Smooth muscle cell (in vitro differentiated cells): ENCODE results near the gene GRID1. TPM values are rescaled to one million over a fixed set of nuclear protein-coding genes. Genes with fewer than 3 reads are reported as not detected.

Source experiments
- DNase-seq: peaks from one replicate; lab custom pipeline; 2025; ENCODE audit not compliant: unreplicated experiment; lab: John Stamatoyannopoulos, UW
- H2AFZ ChIP-seq: fragments of 200-600 bp; sonication (generic); 2 replicates; pipeline ENCODE4 v1.6.0; 2016; ENCODE audit warnings: antibody characterized with exemption, low read depth, mild to moderate bottlenecking
- H3F3A ChIP-seq: fragments of 200-600 bp; sonication (generic); 2 replicates; pipeline ENCODE4 v1.6.0; 2017; ENCODE audit warnings: antibody characterized with exemption, low read depth
- H3K27ac ChIP-seq: fragments of 200-600 bp; sonication (generic); 2 replicates; pipeline ENCODE4 v1.5.1; 2016; ENCODE audit warnings: low read depth, mild to moderate bottlenecking
- H3K27me3 ChIP-seq: fragments of 200-600 bp; sonication (generic); 2 replicates; pipeline ENCODE4 v1.6.1; 2016; ENCODE audit warnings: low read depth, mild to moderate bottlenecking
- H3K36me3 ChIP-seq: fragments of 200-600 bp; sonication (generic); 2 replicates; pipeline ENCODE4 v1.5.1; 2016; ENCODE audit warnings: low read depth
- H3K4me1 ChIP-seq: fragments of 200-600 bp; sonication (generic); 2 replicates; pipeline ENCODE4 v1.5.1; 2016; ENCODE audit warnings: low read depth
- H3K4me2 ChIP-seq: fragments of 200-600 bp; sonication (generic); 2 replicates; pipeline ENCODE4 v1.6.0; 2016; ENCODE audit warnings: mild to moderate bottlenecking
- H3K4me3 ChIP-seq: fragments of 200-600 bp; sonication (generic); 2 replicates; pipeline ENCODE4 v1.5.1; 2016; ENCODE audit warnings: mild to moderate bottlenecking
- H3K79me2 ChIP-seq: fragments of 200-600 bp; sonication (generic); 2 replicates; pipeline ENCODE4 v1.6.0; 2016; ENCODE audit warnings: low read depth, mild to moderate bottlenecking
- H3K9ac ChIP-seq: fragments of 200-600 bp; sonication (generic); 2 replicates; pipeline ENCODE4 v1.6.0; 2016; ENCODE audit warnings: low read depth
- H3K9me3 ChIP-seq: fragments of 200-600 bp; sonication (generic); replicated peaks from 2 replicates; pipeline ENCODE4 v1.5.1; 2016; ENCODE audit warnings: low read depth
- H4K20me1 ChIP-seq: fragments of 200-600 bp; sonication (generic); 2 replicates; pipeline ENCODE4 v1.6.0; 2016; ENCODE audit warnings: low read depth
- WGBS: methylation state at CpG from one replicate; pipeline ENCODE4 v1.1.7; 2016; ENCODE audit warnings: low lambda C conversion rate; 5-methylcytosine and 5-hydroxymethylcytosine counted together
- polyA plus RNA-seq: library from polyadenylated mRNA; unstranded; fragments of >200 nt; fragmentation: Nextera tagmentation; extraction: Ambion mirVana; gene quantifications from 2 replicates; pipeline ENCODE4 v1.2.1, GENCODE V29; 2016
- total RNA-seq: library from RNA; depleted of rRNA; stranded (reverse); fragments of >200 nt; gene quantifications from 2 replicates; pipeline ENCODE4 v1.2.3, GENCODE V29; 2014
- TF ChIP-seq, protein P1 (sequence below): fragments of 200-600 bp; sonication (generic); IDR thresholded peaks from 2 replicates; pipeline ENCODE4 v1.5.1; 2017; ENCODE audit warnings: borderline replicate concordance, mild to moderate bottlenecking, antibody characterized with exemption; ENCODE audit not compliant: insufficient read depth, poor library complexity, severe bottlenecking

GRID1 gene
- total and polyA plus RNA-seq, 2 experiments from 2014 or later: 4.4 to 7.4 TPM

DNA sequence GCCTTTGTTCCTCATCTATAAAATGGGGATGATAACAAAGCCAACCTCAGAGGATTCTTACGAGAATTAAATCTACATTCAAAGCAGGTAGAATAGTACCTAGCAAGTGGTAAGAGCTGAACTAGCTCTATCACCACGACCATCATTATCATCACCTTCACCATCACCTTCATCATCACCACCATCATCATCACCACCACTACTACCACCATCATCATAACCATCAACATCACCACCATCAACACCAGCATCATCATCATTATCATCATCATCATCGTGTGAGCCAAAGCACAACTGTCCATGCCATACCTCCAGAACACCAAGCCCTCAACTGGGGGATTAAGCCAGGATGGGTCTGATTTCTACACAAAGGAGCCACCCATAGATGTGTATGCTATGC lies 206.8 kb downstream of the GRID1 start:
- no peak for DNase-seq
- TF ChIP-seq, protein P1, sequence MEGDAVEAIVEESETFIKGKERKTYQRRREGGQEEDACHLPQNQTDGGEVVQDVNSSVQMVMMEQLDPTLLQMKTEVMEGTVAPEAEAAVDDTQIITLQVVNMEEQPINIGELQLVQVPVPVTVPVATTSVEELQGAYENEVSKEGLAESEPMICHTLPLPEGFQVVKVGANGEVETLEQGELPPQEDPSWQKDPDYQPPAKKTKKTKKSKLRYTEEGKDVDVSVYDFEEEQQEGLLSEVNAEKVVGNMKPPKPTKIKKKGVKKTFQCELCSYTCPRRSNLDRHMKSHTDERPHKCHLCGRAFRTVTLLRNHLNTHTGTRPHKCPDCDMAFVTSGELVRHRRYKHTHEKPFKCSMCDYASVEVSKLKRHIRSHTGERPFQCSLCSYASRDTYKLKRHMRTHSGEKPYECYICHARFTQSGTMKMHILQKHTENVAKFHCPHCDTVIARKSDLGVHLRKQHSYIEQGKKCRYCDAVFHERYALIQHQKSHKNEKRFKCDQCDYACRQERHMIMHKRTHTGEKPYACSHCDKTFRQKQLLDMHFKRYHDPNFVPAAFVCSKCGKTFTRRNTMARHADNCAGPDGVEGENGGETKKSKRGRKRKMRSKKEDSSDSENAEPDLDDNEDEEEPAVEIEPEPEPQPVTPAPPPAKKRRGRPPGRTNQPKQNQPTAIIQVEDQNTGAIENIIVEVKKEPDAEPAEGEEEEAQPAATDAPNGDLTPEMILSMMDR: no peak
- 84% methylated on average over 3 of the region's 3 CpGs for WGBS
- H3K9ac ChIP-seq: no peak overlapping the region
- H3K27ac ChIP-seq: no peak overlapping the region
- no peak overlapping the region for H3K4me3 ChIP-seq
- no peaks in the 10 kb centered on the region for H3K27me3 ChIP-seq
- H3F3A ChIP-seq: no peaks in the 10 kb centered on the region
- no peaks in the 10 kb centered on the region for H4K20me1 ChIP-seq
- H3K79me2 ChIP-seq: no peaks in the 10 kb centered on the region
- no peaks in the 10 kb centered on the region for H3K9me3 ChIP-seq
- H3K4me1 ChIP-seq: no peaks in the 10 kb centered on the region
- no peak overlapping the region for H2AFZ ChIP-seq
- H3K36me3 ChIP-seq: no peaks in the 10 kb centered on the region
- no peak overlapping the region for H3K4me2 ChIP-seq

DNA sequence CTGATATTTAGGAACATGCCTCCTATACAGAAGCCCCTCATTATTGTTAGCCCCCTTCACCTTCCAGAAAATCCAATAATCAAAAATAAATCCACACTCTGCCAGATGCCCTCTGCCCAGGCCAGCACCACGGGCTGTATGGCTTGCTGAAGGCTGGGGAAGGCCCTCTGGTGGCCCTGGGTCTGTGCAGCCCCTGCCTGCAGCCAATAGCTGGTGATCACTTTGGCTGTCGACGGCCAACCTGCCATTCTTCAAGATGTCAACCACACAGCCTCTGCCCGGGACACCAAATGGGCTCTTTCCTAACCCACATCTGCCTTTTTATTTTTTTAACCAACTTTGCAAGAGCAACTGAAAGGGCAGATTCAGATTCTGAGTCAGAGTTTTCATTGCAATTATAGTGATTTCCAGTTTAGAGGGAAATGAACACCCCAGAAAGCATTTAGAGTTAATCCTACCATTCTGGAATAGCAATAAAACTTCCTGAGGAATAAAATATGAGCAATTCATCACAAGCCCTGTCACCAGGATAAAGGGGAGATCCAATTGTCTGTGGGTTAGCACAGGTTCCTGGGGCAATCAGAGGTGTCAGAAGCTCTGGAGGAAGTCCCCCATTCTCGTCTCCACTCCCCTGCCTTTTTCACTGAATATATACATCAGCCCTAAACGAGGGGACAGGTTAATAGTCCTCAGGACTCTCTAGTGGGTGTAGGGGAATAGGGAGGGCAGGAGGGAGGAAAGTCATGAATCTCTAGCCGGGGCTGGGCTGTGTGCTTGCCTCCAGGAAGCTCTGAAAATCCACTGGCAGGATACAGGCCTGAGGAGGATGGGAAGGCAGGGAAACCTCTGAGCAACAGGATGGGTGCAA lies 211.3 kb downstream of the GRID1 start:
- DNase-seq: no peak
- Histone ChIP-seq H3K4me2 (no peak overlapping the region), H3K9ac (no peak overlapping the region), H3K79me2 (no peaks in the 10 kb centered on the region), H3K36me3 (no peaks in the 10 kb centered on the region), H3K4me3 (no peak overlapping the region), H3K27ac (no peak overlapping the region), H3F3A (no peaks in the 10 kb centered on the region), H4K20me1 (no peaks in the 10 kb centered on the region), H3K9me3 (no peaks in the 10 kb centered on the region), H3K4me1 (no peaks in the 10 kb centered on the region), H3K27me3 (no peaks in the 10 kb centered on the region), H2AFZ (no peak overlapping the region)
- WGBS: 68% methylated on average over 7 of the region's 7 CpGs
- TF ChIP-seq, protein P1: no peak

DNA sequence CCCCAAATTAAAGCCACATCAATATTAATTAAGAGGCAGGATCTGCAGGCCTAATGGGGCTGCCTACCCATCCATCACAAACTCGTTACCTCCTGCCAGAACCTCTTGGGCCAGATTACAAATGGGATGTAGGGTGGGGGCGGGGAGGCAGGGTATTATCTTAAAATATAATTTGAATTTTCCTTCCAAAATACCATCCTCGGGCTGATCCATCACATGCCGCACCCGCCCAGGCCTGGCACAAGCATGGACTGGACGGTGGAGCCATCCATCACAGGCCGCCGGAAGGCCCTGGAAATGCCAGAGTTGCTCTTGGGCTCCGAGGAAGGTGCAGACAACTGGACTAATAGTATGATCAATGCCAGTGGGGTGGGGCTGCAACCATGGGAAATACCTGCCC lies 212.8 kb downstream of the GRID1 start:
- no peak overlapping the region for H3K9ac ChIP-seq
- H3K4me2 ChIP-seq: no peak overlapping the region
- no peak overlapping the region for H3K4me3 ChIP-seq
- TF ChIP-seq, protein P1: no peak
- H3K79me2 ChIP-seq: no peaks in the 10 kb centered on the region
- no peaks in the 10 kb centered on the region for H3K4me1 ChIP-seq
- no peaks in the 10 kb centered on the region for H3K9me3 ChIP-seq
- no peaks in the 10 kb centered on the region for H4K20me1 ChIP-seq
- WGBS: 97% methylated on average over 9 of the region's 9 CpGs
- no peak for DNase-seq
- H3K27me3 ChIP-seq: no peaks in the 10 kb centered on the region
- H2AFZ ChIP-seq: no peak overlapping the region
- no peaks in the 10 kb centered on the region for H3K36me3 ChIP-seq
- H3K27ac ChIP-seq: no peak overlapping the region
- H3F3A ChIP-seq: no peaks in the 10 kb centered on the region

DNA sequence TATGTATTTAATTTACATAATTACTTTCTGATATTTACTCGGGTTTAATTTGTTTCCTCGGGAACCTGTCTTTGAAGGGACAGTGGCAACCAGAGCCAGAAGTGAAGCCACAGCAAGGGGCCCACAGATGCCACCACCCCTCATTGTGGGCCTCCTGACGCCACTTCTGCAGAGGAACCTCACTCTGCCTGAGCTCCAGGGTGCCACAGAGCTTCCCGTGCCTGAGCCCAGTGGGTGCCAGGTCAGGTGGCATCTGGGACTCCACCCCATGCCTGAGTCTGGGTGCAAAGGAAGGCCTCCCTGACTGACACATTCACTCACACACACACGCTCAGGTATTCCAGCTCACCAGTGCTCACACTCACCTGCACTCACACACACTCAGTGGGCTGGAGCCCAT lies 213.7 kb downstream of the GRID1 start:
- Histone ChIP-seq H3K9ac (no peak overlapping the region), H3K27ac (no peak overlapping the region), H2AFZ (no peak overlapping the region), H3K36me3 (no peaks in the 10 kb centered on the region), H3K4me2 (no peak overlapping the region), H3F3A (no peaks in the 10 kb centered on the region), H3K4me1 (no peaks in the 10 kb centered on the region), H3K9me3 (no peaks in the 10 kb centered on the region), H3K79me2 (no peaks in the 10 kb centered on the region), H3K27me3 (no peaks in the 10 kb centered on the region), H3K4me3 (no peak overlapping the region), H4K20me1 (no peaks in the 10 kb centered on the region)
- TF ChIP-seq, protein P1: no peak
- no peak for DNase-seq
- 94% methylated on average over 5 of the region's 5 CpGs for WGBS
